Osteoblast (primary cell): Measurements from ENCODE around the gene OVCA2. TPM values are rescaled to one million over a fixed set of nuclear protein-coding genes. Genes with fewer than 3 reads are reported as not detected.

Experiments used
- DNase-seq: peaks from one replicate; pipeline ENCODE4 v3.0.0; 2011; ENCODE audit warnings: low spot score, mixed read lengths; ENCODE audit not compliant: insufficient read length; ENCODE audit errors: missing footprints
- H2AFZ ChIP-seq: 2 replicates; pipeline ENCODE4 v1.6.0; 2011; ENCODE audit warnings: mild to moderate bottlenecking, low read length
- H3K27ac ChIP-seq: 2 replicates; pipeline ENCODE4 v1.5.1; 2011; ENCODE audit warnings: mild to moderate bottlenecking, low read depth, low read length, moderate library complexity
- H3K27me3 ChIP-seq: 2 replicates; pipeline ENCODE4 v1.6.0; 2012; ENCODE audit warnings: mild to moderate bottlenecking, control low read depth, inconsistent platforms, low read length, moderate library complexity; ENCODE audit not compliant: insufficient read depth
- H3K36me3 ChIP-seq: 2 replicates; pipeline ENCODE4 v1.5.1; 2011; ENCODE audit warnings: mild to moderate bottlenecking, low read length, control low read depth, moderate library complexity; ENCODE audit not compliant: insufficient read depth
- H3K4me1 ChIP-seq: 2 replicates; pipeline ENCODE4 v1.5.1; 2011; ENCODE audit warnings: mild to moderate bottlenecking, low read length, control low read depth, moderate library complexity; ENCODE audit not compliant: insufficient read depth
- H3K4me2 ChIP-seq: 2 replicates; pipeline ENCODE4 v1.6.0; 2011; ENCODE audit warnings: mild to moderate bottlenecking, low read length; ENCODE audit not compliant: insufficient read depth
- H3K4me3 ChIP-seq: fragments of 200-600 bp; sonication (generic); 3 replicates; pipeline ENCODE4 v1.5.1; 2012; ENCODE audit warnings: mild to moderate bottlenecking, low read length, inconsistent platforms; ENCODE audit not compliant: insufficient read depth
- H3K79me2 ChIP-seq: 2 replicates; pipeline ENCODE4 v1.6.0; 2012; ENCODE audit warnings: mild to moderate bottlenecking, low read length, control low read depth, inconsistent platforms; ENCODE audit not compliant: insufficient read depth
- H3K9me3 ChIP-seq: 2 replicates; pipeline ENCODE4 v1.5.1; 2011; ENCODE audit warnings: low read depth, low read length, control low read depth
- H4K20me1 ChIP-seq: 2 replicates; pipeline ENCODE4 v1.6.0; 2012; ENCODE audit warnings: mild to moderate bottlenecking, low read length, control low read depth; ENCODE audit not compliant: insufficient read depth
- CTCF ChIP-seq: IDR thresholded peaks from 2 replicates; pipeline ENCODE4 v1.5.1; 2011; ENCODE audit warnings: mild to moderate bottlenecking, low read depth, low read length, moderate library complexity; ENCODE audit errors: extremely low read depth
- total RNA-seq: library from RNA; depleted of rRNA; stranded (reverse); fragments of >200 nt; gene quantifications from 2 replicates; pipeline ENCODE4 v1.2.3, GENCODE V29; 2012

Gene OVCA2
- total RNA-seq, 1 donor = 59.0 TPM

GRCh38 chr17:2044263-2044894, 2.6 kb downstream of the OVCA2 start:
- Histone ChIP-seq H3K4me3 (no peak overlapping the region), H3K79me2 (peaks cover 21% of the 10 kb centered on the region), H3K9me3 (no peaks in the 10 kb centered on the region), H3K27ac (peak overlapping the region; percentile 30), H4K20me1 (no peaks in the 10 kb centered on the region), H3K4me2 (no peak overlapping the region), H3K36me3 (peaks cover 31% of the 10 kb centered on the region), H3K4me1 (peaks cover 43% of the 10 kb centered on the region), H2AFZ (no peak overlapping the region), H3K27me3 (no peaks in the 10 kb centered on the region)
- DNase-seq = no peak
- TF ChIP-seq CTCF = no peak

- no peak for TF ChIP-seq CTCF
- H3K9me3 ChIP-seq = no peaks in the 10 kb centered on the region
- H3K36me3 ChIP-seq = peaks cover 17% of the 10 kb centered on the region
- H3K4me1 ChIP-seq = peaks cover 32% of the 10 kb centered on the region
- no peak overlapping the region for H3K4me3 ChIP-seq
- no peaks in the 10 kb centered on the region for H4K20me1 ChIP-seq
- DNase-seq = no peak
- H2AFZ ChIP-seq = no peak overlapping the region
- H3K79me2 ChIP-seq = peaks cover 14% of the 10 kb centered on the region
- peaks cover 7% of the 10 kb centered on the region for H3K27me3 ChIP-seq
- no peak overlapping the region for H3K4me2 ChIP-seq
- no peak overlapping the region for H3K27ac ChIP-seq
Observed at GRCh38 chr17:2047590-2047989, 5.8 kb downstream of the OVCA2 start.

DNA sequence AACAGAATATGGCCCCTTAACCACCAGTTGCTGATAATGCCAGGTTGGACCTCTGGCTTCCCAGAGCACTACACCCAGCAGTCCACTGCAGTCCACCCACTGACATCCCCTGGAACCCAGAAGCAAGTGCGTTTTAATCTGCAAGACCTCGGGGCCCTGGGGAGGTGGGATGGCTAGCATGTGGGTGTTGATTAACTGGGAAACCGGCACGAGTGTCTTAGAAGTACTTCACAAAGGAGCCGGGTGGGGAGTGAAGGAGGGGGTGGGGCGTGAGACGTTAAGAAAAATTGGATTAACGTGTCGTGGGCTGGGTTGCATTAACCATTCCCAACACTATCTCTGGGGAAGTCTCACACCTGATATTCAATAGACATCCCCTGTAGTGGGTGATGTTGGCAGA, 7.0 kb downstream of the OVCA2 start:
- Histone ChIP-seq H2AFZ (no peak overlapping the region), H3K4me1 (peaks cover 20% of the 10 kb centered on the region), H3K9me3 (no peaks in the 10 kb centered on the region), H3K4me3 (peak overlapping the region; percentile 89), H3K79me2 (peaks cover 5% of the 10 kb centered on the region), H3K36me3 (peaks cover 5% of the 10 kb centered on the region), H3K27me3 (peaks cover 7% of the 10 kb centered on the region), H3K27ac (peak overlapping the region; percentile 88), H3K4me2 (peak overlapping the region; percentile 100), H4K20me1 (no peaks in the 10 kb centered on the region)
- TF ChIP-seq CTCF = no peak
- no peak for DNase-seq

GRCh38 chr17:2049333-2050299, 7.8 kb downstream of the OVCA2 start:
- H4K20me1 ChIP-seq = no peaks in the 10 kb centered on the region
- H3K36me3 ChIP-seq = peaks cover 5% of the 10 kb centered on the region
- no peak for TF ChIP-seq CTCF
- H3K27ac ChIP-seq = peak overlapping the region; percentile 88
- H3K9me3 ChIP-seq = no peaks in the 10 kb centered on the region
- peak overlapping the region; percentile 89 for H3K4me3 ChIP-seq
- peak; percentile 99 for DNase-seq
- H2AFZ ChIP-seq = peak overlapping the region; percentile 70
- peak overlapping the region; percentile 100 for H3K4me2 ChIP-seq
- peaks cover 7% of the 10 kb centered on the region for H3K27me3 ChIP-seq
- peaks cover 2% of the 10 kb centered on the region for H3K79me2 ChIP-seq
- H3K4me1 ChIP-seq = peaks cover 16% of the 10 kb centered on the region
